ENCODE results near the gene CAPZA1. TPM values are rescaled to one million over a fixed set of nuclear protein-coding genes. Genes with fewer than 3 reads are reported as not detected.

CAPZA1 gene
- total RNA-seq, 1 experiment from 2014 or later, result 108 TPM

DNA sequence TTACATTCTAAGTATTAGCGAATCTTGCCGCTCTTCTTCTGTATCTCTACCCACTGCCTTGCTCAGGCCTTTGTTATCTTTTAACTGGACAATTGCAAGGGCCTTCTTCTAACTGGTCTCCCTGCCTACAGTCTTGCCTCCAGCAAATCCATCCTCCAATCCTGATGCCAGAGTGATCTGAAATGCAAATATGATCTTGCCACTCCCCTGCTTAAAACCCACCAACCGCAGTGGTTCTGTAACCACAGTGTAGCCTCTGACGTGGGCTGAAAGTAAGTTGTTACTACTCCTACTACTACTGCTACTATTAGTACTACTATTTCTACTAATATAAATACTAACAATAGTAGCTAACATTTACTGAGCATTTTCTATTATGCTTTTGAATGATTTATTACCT is 67.2 kb downstream of the CAPZA1 start:
- Mint-ChIP-seq H3K4me3 (no peak overlapping the region; a peak in 1 of 5 replicates), H3K9me3 (no peaks in the 10 kb centered on the region), H3K4me1 (peaks cover 11 to 12% of the 10 kb centered on the region in 2 experiments), H3K27me3 (ENCODE audit: low read depth) (no peaks in the 10 kb centered on the region), H3K36me3 (ENCODE audit: insufficient read depth in 1 of 3, low read depth in 3 of 3) (peaks cover 6 to 29% (median 22%) of the 10 kb centered on the region in 3 experiments; a peak in 6 of 7 replicates), H3K27ac (peak overlapping the region in 2 of 3 experiments; percentile 4 to 11; a peak in 1 of 7 replicates)
- WGBS (ENCODE audit: extremely low coverage, insufficient read length, low lambda C conversion rate), result no CpG with 5 or more reads among the region's 4 CpGs
- no peak overlapping the region for H3K4ac ChIP-seq (ENCODE audit: low read depth, low read length)
- H4K91ac ChIP-seq (ENCODE audit: insufficient read length, low read depth, low read length), result no peak overlapping the region
- H3K79me2 ChIP-seq (ENCODE audit: insufficient read depth, low read length), result no peaks in the 10 kb centered on the region
- H3K9me3 ChIP-seq (ENCODE audit: control insufficient read depth, low read depth, low read length), result no peaks in the 10 kb centered on the region
- H3K18ac ChIP-seq (ENCODE audit: insufficient read length, low read depth, low read length), result no peak overlapping the region
- no peak overlapping the region for H3K27ac ChIP-seq (ENCODE audit: insufficient read length, low read depth, low read length)
- no peak overlapping the region for H3K9ac ChIP-seq (ENCODE audit: extremely low read depth, insufficient read length, low read length)
- H3K4me2 ChIP-seq (ENCODE audit: insufficient read depth, insufficient read length, low read length), result no peak overlapping the region
- no peak overlapping the region for H2BK20ac ChIP-seq (ENCODE audit: low read depth, low read length, poor library complexity, severe bottlenecking)
- no peak overlapping the region for H3T11ph ChIP-seq (ENCODE audit: low read length)
- H2BK12ac ChIP-seq (ENCODE audit: insufficient read length, low read depth, low read length), result no peak overlapping the region
- no peak overlapping the region for H4K8ac ChIP-seq (replicated peaks; ENCODE audit: insufficient read length, low read depth, low read length)
- no peaks in the 10 kb centered on the region for H3K79me1 ChIP-seq (ENCODE audit: insufficient read depth, low read depth, low read length, poor library complexity, severe bottlenecking)
- no peak overlapping the region for H2BK120ac ChIP-seq (ENCODE audit: low read depth, low read length, poor library complexity, severe bottlenecking)
- H3K23ac ChIP-seq (ENCODE audit: insufficient read length, low read depth, low read length), result no peak overlapping the region
- no peak overlapping the region for H3K14ac ChIP-seq (ENCODE audit: insufficient read depth, low read length)
- no peak overlapping the region for H2BK5ac ChIP-seq (ENCODE audit: insufficient read length, low read length)
- no peak overlapping the region for H4K5ac ChIP-seq (ENCODE audit: insufficient read length, low read depth, low read length)
- no peaks in the 10 kb centered on the region for H3K23me2 ChIP-seq (ENCODE audit: insufficient read length, low read depth, low read length, poor library complexity, severe bottlenecking)
- H2BK15ac ChIP-seq (ENCODE audit: low read depth, low read length), result no peak overlapping the region
- no peak for TF ChIP-seq CTCF (conservative IDR thresholded peaks at IDR 0.05)
- DNase-seq, result no peak
- no peaks in the 10 kb centered on the region for H3K4me1 ChIP-seq (ENCODE audit: insufficient read depth, low read length)
- no peak overlapping the region for H2AK5ac ChIP-seq (ENCODE audit: insufficient read length, low read length)
- no peaks in the 10 kb centered on the region for H3K27me3 ChIP-seq (ENCODE audit: insufficient read depth, low read length)
- H3K56ac ChIP-seq (ENCODE audit: insufficient read length, low read depth, low read length), result no peak overlapping the region
- no peaks in the 10 kb centered on the region for H4K20me1 ChIP-seq (ENCODE audit: control insufficient read depth, insufficient read depth, insufficient read length)
- H2AFZ ChIP-seq (ENCODE audit: low read length), result no peak overlapping the region

All from H9 (cell line).